Liver (tissue), 3 donors: ENCODE measurements around the gene DTWD2.

Experiments used
- ATF3 ChIP-seq: IDR thresholded peaks from 2 replicates; pipeline ENCODE4 v1.6.1; 2016; ENCODE audit warnings: antibody characterized with exemption
- CTCF ChIP-seq: fragments of 150-350 bp; IDR thresholded peaks from 2 replicates; pipeline ENCODE4 v1.5.1; 2017; ENCODE audit warnings: improper control_type of control experiment, low read depth, low read length; ENCODE audit not compliant: missing input control
- GABPA ChIP-seq, 2 donors: IDR thresholded peaks in 1 of 2; conservative IDR thresholded peaks in 1 of 2; 2 replicates each; pipeline ENCODE4 v1.6.1; 2016; ENCODE audit warnings: antibody characterized with exemption in 2 of 2, mild to moderate bottlenecking in 1 of 2, moderate library complexity in 1 of 2
- JUND ChIP-seq, 2 donors: IDR thresholded peaks; 2 replicates each; pipeline ENCODE4 v1.6.1; 2016; ENCODE audit warnings: antibody characterized with exemption in 2 of 2
- MAX ChIP-seq: IDR thresholded peaks from 2 replicates; pipeline ENCODE4 v1.6.1; 2016; ENCODE audit warnings: antibody characterized with exemption
- RAD21 ChIP-seq, 2 donors: IDR thresholded peaks; 2 replicates each; pipeline ENCODE4 v1.6.1; 2016; ENCODE audit warnings: antibody characterized with exemption in 2 of 2, mild to moderate bottlenecking in 2 of 2
- REST ChIP-seq: IDR thresholded peaks from 2 replicates; pipeline ENCODE4 v1.6.1; 2016; ENCODE audit warnings: antibody characterized with exemption, mild to moderate bottlenecking
- RXRA ChIP-seq, 2 donors: IDR thresholded peaks; 2 replicates each; pipeline ENCODE4 v1.6.1; 2017 to 2018; ENCODE audit warnings: antibody characterized with exemption in 2 of 2, mild to moderate bottlenecking in 1 of 2
- SP1 ChIP-seq: IDR thresholded peaks from 2 replicates; pipeline ENCODE4 v1.6.1; 2018; ENCODE audit warnings: antibody characterized with exemption, mild to moderate bottlenecking
- donor health status: healthy.
- donor health status: healthy.

GRCh38 chr5:118854819-118855218 is 133.5 kb downstream of the DTWD2 start:
- TF ChIP-seq CTCF, result no peak
- TF ChIP-seq REST, result no peak
- TF ChIP-seq MAX, result no peak
- TF ChIP-seq RAD21 (IDR thresholded peaks at IDR 0.05), result no peak
- TF ChIP-seq RXRA (IDR thresholded peaks at IDR 0.05), result no peak
- no peak for TF ChIP-seq SP1
- no peak for TF ChIP-seq GABPA (IDR thresholded peaks at IDR 0.05 in 1 of 2, conservative IDR thresholded peaks at IDR 0.05 in 1 of 2)
- TF ChIP-seq ATF3, result no peak
- TF ChIP-seq JUND (IDR thresholded peaks at IDR 0.05), result no peak
